HG02884 (cell line): ENCODE measurements around the gene JOSD1.

Experiments used
- ATAC-seq: cut with Tn5 transposase; IDR thresholded peaks from one replicate; pipeline ENCODE4 v1.9.1; 2021; ENCODE audit warnings: mild to moderate bottlenecking, moderate library complexity; ENCODE audit not compliant: unreplicated experiment

Gene JOSD1

DNA sequence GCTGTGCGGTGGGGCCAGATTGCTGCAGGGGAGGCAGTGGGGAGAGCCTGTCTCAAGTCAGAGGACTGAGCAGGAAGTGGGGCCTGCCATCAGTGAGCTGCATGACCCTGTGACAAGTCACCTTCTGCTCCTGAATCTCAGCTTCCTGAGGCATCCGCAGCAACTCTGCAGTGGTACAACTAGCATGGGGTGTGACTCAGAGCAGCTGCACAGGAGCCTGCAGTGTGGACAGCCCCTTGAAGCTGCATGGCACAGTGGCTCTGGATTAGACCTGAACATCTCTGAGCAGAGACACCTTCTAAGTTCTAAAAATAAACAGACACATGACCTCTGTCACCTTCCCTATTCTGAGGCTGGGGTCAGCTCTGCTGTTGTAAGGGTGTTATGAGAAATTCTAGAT is 62.5 kb downstream of the JOSD1 start:
- no peak for ATAC-seq
